NB4 (cell line): ENCODE results near the gene AIP.

Source experiments
- DNase-seq: peaks from one replicate; pipeline ENCODE4 v3.0.0; 2010; ENCODE audit warnings: low read depth
- H3K4me3 ChIP-seq: one replicate; pipeline ENCODE4 v1.5.1; 2011; ENCODE audit warnings: mild to moderate bottlenecking, low read depth, low read length, moderate library complexity
- CTCF ChIP-seq: IDR thresholded peaks from one replicate; pipeline ENCODE4 v1.5.1; 2012; ENCODE audit warnings: low read depth, low read length
- MAX ChIP-seq: IDR thresholded peaks from 2 replicates; pipeline ENCODE4 v1.6.1; 2011; ENCODE audit warnings: low read depth, low read length
- MYC ChIP-seq: IDR thresholded peaks from 2 replicates; pipeline ENCODE4 v1.6.1; 2011; ENCODE audit warnings: low read depth, low read length
- POLR2A ChIP-seq: IDR thresholded peaks from 2 replicates; pipeline ENCODE4 v1.6.1; 2011; ENCODE audit warnings: mild to moderate bottlenecking; ENCODE audit not compliant: insufficient read length; ENCODE audit errors: extremely low read depth

AIP gene

DNA sequence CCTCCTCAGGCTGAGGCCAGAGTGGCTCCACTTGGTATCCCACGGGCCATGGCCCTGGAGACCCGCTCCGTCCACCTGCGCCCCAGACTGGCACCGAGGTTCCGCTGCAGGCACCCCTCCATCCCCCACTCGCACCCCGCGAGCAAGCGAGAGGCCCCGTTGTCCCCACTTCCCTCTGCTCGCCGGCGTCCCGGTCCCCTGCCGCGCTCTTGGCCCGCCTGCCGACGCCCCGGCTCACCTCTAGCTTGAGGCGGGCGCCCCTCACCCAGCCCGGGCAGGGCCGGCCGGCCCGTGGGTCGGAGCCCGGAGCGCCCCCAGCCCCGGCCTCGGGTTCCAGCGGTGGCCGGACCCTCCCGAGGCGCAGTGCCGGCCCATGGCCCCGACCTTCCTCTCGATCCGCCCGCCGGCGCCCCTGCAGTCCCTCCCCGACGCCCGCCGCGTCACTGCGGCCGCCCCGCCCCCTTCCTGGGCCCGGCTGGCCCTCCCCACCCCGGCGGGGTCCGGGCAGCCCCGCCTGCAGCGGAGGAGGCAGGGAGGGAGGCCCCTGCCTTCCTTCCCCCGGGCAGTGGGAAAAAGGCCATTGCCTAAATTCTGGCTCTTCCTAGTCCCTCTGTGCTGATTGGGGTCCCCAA is 22.2 kb downstream of the AIP start, which contains the start of gene PITPNM1:
TSS of gene PITPNM1 (minus strand) at position 414 of the 632 bp plus-strand sequence. CDS start 1,183 bp downstream, outside the sequence.
- peak; percentile 88 for DNase-seq
- TF ChIP-seq MAX, result no peak
- TF ChIP-seq POLR2A, result peak; percentile 48
- TF ChIP-seq CTCF, result no peak
- TF ChIP-seq MYC, result no peak
- H3K4me3 ChIP-seq, result peak within 1 kb of the TSS; percentile 81

DNA sequence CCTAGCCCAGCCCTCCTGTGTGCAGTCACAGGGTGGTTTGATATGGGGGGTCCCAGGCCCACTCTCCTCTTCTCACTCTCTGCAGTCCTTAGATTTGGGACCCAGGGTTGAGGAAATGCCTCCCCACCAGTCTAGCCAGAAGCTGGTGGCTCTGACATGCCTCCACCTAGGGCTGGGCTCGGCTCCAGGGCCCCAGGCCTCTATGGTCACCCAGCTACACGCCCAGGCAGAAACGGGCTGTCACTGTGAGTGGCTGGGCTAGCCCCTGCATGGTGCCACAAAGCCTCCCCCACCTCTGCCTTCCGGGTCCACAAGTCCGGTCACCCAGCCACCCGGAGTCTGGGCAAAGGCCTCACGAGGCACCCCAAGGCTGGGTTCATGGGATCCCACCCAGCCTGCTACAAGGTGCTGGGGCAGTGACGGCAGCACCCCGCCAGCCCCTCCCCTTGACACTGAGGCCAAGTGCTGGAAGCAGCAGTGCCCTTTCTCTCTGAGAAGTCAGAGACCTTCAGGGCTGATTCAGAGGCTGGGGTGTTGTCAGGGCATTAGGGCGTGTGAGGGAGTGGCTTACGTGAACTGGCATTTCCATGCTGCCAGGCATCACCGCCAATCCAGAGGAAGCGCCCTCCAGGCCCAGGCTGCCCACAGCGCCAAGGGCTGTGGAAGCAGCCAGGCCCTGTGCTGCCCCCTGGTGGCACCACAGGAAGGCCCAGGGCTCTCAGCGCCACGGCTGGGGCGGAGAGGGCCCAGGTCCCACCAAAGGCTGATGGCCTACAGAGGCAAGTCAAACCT is 23.0 kb downstream of the AIP start:
- peak overlapping the region; percentile 57 for H3K4me3 ChIP-seq
- DNase-seq, result peak; percentile 95
- TF ChIP-seq MAX (peak; percentile 62; the same call in 1 of the 2 replicates), POLR2A (no peak), CTCF (peak; percentile 96), MYC (peak; percentile 83)

DNA sequence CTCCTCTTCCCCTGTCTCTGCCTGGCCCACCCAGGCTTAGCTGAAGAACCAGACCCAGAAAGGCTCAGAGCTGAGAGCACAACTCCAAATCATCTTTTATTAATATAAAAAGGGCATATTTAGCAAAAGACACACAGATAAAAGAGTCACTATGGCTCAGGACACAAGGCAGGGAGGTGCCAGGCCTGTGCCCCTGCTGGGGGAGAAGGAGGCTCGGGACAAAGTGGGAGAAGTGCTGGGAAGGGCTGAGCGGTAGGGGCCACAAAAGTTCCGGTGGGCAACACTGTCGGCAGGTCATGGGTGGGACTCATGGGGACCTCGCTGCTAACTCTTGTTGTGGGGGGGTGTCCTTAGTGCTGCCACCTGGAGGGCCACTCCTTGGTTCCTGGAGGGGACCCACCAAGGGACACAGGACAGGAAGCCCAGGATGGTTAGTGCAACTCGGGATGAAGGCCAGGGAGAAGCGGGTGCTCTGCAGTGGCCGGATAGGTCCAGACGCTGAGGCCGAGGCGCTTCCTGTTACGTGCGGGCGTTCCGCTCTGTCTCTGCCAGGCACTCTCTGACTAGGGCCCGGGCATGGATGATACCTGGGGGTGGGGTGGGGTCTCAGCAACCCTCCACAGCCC is 23.7 kb downstream of the AIP start:
- no peak for TF ChIP-seq MYC
- TF ChIP-seq CTCF, result no peak
- TF ChIP-seq POLR2A, result no peak
- no peak for TF ChIP-seq MAX
- H3K4me3 ChIP-seq, result no peak overlapping the region
- DNase-seq, result peak; percentile 11

- no peak for DNase-seq
- TF ChIP-seq MYC, result no peak
- TF ChIP-seq CTCF, result no peak
- no peak for TF ChIP-seq MAX
- TF ChIP-seq POLR2A, result no peak
- peak overlapping the region; percentile 60 for H3K4me3 ChIP-seq
Observed at GRCh38 chr11:67507242-67507863, 24.5 kb downstream of the AIP start.

DNA sequence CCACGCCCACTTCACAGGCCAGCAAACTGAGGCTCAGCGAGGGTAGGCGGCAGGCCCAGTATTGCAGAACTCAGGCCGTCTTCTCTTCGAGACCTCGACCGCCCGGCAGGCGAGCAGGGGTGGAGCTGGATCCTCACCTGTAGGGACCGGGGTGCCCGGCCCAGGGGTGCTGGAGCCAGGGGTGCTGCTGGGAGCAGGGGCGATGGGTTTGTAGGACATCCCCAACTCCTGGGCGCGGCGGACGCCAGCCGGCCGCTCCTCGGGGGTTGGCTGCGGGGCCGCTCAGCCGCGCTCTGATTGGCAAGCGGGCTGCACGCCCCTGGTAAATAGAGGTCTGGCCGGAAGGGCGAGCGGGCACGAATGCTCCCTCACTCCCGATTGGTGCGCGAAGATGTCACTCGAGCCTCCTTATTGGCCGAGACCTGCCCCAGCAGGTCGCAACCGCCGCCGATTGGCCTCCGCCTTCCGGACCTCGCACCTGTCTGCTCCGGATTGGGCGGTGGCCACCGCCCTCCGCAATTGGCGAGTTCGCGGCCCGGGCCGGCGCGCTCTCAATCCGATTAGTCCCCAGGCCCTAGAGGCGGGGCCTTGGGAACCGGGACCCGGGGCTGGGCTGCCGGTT is 25.1 kb downstream of the AIP start, which contains the start of gene CDK2AP2:
TSS of gene CDK2AP2 (minus strand) at position 299 of the 622 bp plus-strand sequence. CDS start at position 219, 80 bp downstream.
- H3K4me3 ChIP-seq, result peak within 1 kb of the TSS; percentile 72
- peak; percentile 100 for DNase-seq
- TF ChIP-seq MAX (peak; percentile 42; the same call in 1 of the 2 replicates), POLR2A (peak; percentile 36), CTCF (no peak)
